Medulla oblongata (tissue), 1 donor: ENCODE data around the gene ADAMTS12.

ENCODE experiments used
- DNase-seq: peaks from one replicate; pipeline ENCODE4 v3.0.0-alpha.2; 2015; ENCODE audit errors: extremely low spot score

ADAMTS12 gene

DNA sequence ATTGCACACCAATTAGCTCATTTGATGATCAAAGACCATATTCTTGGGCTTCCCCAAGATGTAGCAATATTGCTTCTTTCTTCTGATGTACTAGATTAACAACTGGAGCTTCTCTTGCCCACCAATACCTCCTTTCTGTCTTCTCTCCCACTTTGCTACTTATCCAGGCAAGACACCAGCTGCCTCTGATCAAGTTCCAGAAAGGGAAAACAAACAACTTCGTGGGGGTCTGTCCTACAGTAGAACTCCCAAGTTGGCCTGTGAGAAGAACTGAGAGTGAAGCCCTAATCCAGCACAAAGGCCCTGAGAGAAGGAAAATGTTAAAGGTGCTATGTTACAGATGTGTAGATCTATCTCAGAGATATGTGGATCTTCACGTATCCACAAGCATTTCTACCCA lies 44.9 kb downstream of the ADAMTS12 start:
- no peak for DNase-seq

DNA sequence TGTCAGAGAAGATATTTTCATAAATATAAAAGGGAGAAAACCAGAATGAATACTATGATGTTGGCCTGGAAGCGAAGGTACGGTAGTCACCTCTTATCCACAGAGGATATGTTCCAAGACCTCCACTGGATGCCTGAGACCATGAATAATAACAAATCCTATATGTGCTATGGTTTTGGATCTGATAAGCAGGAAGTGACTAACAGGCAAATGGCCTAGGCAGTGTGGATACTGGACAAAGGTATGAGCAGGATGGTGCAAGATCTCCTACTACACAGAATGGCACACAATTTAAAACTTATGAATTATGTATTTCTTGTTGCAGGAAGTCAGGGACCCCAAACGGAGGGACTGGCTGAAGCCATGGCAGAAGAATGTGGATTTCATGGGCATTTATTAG lies 48.2 kb downstream of the ADAMTS12 start:
- DNase-seq = no peak

DNA sequence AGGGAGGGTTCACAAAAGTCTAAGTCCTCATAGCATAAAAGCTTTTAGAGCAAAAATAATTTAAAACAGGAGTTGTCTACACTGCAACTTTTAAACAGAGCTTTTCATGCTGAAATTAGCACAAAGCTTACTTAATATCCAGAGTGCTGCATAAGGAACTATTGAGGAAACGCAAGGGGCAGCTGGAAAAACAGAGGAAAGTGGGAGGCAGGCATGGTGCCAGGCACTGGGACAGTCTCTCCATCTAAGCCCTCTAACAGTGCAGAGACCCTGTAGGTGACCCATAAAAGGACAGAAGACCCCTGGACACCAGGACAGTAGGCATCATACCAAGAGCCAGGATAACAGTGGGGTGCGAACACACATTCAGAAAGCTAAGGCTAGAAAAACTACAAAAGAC lies 49.3 kb downstream of the ADAMTS12 start:
- DNase-seq = no peak

DNA sequence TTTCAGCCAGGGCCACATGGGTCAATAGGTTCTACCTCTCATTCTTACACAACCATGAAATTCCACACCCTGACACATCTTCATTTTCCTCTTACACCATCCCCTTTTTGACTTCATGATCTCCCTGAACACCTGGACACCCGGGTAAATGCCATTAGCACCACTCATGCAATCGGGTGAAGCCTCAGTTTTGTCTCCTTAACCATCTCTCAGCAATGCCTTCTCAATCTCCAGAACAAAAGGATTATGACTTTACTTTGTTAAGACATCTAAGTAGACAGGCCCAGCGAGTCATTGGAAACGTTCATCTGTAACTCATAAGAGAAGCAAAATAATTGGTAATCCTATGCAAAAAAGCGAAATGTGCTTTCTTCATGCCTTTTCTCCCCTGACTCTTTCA lies 49.9 kb downstream of the ADAMTS12 start:
- no peak for DNase-seq

DNA sequence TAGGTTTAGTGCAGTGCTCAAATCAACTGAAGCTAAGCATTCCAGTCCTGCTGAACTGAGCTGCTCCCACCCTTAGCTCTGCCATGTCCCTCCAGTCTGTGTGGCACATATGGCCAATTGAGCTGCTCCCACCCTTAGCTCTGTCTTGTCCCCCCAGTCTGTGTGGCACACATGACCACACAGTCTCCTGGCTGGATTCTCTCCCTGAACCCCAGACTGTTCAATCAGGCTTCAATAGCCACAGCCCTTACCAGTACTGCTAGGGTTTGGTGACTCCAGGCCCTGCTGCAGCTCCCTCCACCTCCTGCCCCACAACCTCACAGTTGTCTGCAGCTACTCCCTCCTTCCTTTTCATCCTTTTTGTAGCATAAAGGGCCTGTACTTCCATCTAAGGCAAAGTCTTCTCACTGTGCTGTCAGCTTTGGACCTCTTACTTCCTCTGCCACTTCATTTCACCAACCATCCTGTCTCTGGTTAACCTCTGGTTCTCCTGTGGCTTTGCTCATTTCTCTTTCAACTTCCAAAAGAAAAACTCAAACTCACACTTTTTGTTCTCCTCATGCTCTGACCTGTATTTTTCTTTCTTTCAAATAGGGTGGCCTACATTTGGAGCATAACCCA lies 50.8 kb downstream of the ADAMTS12 start:
- no peak for DNase-seq

DNA sequence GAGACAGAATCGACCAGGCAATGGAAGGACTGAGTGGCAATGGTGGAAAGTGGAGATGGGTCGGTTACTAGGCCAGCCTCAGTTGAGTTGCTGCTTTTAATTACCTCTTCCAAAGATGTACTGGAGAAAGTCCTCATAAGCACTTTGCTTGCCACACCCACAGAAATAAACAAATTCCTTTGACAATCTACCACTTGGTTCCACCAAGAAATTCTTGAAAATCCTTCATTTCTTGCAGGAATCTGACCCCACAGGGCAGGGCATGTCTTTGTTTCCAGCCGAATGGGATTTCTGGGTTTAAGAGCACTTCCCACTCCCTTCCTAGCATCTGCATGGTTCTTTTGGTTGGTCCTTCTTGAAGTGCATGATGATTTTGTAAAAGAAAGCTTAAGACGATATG lies 54.5 kb downstream of the ADAMTS12 start:
- DNase-seq = no peak

DNA sequence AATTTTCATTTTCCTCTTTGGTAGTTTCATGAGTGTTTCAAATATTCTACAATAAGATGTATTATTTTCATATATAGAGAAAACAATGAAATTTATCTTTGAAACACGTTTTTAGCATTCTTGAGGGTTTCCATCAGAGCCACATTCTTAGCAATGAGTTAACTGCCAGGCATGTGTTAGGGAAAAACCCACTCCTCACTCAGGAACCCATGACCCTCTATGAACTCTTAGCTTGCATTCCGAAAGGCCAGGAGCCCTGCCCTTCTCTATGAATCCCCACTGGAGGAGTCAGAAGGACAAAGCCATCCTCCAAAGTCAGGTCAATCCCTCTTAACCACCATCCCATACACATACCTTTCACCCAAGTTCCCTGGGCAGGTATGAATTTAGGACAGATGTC lies 57.5 kb downstream of the ADAMTS12 start:
- DNase-seq = no peak

DNA sequence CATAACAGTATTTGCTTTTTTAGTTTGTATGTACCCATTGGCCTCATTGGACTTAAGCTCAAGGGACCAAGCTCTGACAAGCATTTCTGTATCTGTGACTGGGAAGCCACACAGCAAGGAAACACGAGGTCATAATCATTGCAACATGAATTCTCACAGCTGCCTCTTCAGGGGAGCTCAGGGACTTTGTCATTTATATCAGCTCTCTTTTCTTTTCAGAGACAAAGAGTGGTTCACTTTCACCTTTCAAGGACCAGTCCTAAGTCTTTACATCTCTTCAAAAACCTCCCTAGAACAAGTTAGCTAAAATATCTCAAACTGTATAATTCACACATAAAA lies 58.6 kb downstream of the ADAMTS12 start:
- DNase-seq = no peak

DNA sequence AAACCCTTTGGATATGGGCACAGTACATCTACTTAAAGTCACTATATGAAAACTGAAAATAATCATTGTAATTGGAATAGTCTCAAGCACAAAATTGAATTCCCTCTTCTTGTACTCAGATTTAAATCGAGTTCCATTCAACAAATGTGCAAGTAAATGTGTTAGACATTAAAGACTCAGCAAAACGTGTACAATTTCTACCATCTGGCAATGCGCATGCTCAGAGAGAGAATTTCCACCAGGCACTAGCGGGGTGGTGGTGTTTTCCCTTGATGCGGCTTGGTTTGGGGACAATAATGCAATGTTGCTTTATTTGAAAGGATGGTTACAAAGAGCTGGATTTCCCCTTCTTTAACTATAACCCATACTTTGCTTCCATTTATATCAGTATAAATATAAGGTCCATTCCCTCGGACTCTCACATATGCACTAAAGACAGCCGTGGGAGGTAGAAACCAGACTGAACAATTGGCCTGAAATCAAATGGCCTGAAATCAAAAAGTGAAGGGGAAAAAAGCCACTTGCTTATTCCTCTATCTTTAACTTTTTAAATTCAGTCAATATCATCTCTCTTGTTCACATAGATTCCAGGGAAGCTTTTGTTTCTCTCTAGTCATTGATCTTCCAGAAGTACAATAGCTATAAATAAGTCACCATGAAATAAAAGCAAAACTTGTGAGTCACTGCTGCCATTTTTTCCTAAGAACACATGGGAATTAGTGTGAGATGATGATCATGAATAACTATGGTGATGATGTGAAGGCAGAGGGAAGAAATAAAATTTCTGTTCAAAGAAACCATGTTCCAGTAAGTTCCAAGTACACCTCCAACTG lies 59.2 kb downstream of the ADAMTS12 start:
- DNase-seq = no peak

DNA sequence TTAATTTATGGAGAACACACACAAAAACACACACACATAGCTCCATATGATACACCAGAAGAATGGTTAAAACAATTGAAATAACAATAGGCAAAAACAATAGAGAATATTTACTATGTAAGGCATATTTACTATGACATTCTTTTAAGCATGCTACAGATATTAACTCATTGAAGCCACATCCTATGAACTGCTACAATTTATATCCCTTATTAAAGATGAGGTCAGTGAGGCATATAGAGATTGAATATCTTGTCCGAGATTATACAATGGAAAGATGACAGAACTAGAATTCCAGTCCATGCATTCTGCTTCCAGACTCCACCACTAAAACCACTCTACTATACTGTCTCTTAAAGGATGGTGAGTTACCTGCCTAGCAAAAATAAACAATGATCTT lies 60.7 kb downstream of the ADAMTS12 start:
- DNase-seq = no peak

DNA sequence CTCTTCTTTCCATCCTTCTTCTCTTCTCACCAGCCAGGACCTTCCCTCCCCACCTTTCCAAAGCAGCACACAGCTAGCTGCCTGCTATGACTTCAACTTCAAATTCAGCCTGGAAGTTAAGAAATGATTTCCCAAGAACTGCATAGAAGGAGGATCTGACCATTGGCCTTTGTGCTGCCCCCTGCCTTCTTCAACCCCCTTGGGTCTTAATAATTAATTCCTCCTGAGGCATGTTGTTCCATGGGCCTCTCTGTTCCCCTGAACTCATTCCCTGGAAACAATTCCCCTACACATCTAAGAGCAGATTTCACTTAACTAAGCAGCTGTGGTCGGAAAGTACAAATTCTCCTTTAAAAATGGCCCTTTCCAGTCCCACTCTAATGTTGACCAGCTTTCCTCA lies 62.4 kb downstream of the ADAMTS12 start:
- no peak for DNase-seq

DNA sequence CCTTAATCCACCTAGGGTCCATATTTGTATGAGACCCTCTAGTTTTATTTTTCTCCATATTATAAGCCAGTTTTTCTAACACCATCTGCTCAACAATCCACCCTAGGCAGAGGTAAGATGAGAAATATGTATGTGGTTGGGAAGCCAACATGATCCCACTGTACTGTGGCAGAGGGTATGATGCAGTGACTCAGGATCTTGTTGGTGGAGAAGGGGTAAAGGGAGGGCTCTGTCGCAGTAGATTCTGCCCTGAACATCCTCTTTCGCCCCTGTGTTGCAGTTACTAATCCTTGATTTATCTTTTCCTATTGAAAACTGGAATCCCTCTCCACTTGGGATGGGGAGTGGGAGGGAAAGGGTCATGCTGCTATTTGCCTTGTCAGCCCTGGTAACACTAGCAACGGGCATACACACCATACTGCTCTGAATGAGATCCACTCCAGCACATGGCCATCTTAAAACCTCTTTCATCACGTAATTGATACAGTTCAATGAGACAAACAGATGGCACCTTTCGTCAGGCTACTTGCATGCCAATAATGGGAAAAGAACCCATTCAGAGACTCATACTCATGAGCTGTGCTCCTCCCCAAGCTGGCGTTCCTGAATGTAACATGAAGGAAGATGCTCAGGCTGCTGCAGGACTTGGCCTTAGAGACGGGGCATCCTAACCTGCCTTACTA lies 63.0 kb downstream of the ADAMTS12 start:
- DNase-seq = no peak

DNA sequence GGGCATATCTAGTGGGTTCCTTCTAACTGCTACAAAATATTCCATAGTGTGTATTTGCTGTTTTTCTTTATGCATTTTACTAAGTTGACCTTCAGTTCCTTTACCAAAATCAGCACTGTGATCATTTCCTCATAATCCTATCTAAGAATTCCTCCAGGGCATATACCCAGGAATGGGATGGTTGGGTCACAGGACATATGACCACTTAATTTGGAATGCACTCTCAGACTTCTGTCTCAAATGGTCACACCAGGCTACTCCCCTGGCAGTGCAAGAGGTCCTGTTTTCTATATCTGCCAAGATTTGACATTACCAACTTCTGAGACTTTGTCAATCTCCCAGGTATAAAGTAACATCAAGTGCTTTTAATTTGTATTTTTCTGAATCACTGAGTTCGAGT lies 63.9 kb downstream of the ADAMTS12 start:
- no peak for DNase-seq

DNA sequence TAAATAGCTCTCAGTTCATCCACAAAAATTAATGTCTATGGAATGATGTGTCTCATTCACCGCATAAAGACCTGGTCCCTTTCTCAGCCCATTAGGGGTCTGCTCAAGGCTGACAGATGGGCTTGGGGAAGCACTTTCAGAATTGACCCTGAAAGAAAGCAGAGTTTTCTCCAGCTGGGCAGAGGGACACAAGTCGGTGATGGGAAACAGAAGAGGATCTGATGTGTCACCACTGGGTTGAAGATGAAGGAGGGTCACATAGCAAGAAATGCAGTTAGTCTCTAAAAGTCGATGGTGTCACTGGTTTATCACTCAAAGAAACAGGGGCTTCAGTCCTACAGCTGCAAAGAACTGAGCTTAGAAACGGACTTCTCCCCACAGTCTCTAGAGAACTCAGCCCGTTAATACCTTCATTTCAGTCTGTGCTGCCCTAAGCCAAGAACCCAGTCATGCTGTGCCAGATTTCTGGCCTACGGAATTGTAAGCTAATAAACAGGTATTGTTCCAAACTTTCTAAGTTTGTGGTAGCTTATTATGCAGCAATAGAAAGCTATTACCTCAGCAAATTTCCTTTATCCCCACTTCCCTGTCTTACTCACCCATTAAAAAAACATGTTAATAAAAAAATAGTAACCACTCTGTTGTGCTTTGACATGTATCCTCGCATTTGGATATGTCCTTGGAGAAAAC lies 64.6 kb downstream of the ADAMTS12 start:
- DNase-seq = no peak

DNA sequence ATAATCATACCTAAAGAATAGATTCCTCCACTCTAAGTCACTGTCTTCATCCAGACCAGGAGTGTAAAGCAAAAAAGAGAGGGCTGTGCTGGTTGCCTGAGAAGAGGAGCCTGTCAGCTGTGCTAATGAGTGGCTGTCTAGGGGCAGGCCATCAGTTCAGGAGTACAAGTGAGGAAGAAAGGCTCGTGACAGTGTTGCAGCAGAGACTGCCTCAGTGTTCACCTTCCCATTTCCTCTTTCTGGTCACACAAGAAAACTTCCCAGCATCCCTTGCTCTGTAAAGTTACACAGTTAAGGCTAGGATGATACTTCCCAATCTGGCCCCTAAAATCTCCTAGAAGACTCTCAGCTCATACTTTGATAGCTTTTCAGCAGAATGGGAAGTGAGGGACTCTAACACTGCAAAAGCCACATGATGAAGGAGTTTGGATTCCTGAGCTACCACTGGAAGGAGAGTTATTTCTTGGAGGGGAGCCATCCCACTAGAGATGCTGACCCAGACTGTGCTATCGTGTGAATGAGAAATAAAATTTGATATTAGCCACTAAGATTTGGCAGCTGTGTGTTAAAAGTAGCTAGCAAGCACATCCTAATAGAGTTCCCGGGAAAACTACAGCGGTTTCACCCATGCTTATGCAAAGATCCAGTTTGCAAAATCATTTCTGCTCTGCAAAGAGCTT lies 67.1 kb downstream of the ADAMTS12 start:
- peak; percentile 89 for DNase-seq

DNA sequence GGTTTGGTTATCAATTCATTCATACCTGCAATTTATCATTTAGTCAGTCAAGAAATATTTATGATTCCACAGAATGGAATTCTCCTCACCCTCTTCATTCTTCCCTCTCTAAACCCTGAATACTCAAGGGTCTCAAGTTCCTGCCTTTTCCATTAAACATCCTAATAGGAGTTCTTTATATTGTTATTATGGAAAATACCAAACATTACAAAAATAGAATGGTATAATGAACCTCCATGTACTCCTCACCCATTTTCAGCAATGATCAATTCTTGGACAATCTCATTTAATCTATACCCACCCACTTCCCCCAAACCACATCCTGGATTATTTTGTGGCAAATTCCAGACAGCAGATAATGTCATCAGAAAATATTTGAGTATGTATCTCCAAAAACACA lies 74.5 kb downstream of the ADAMTS12 start:
- no peak for DNase-seq

DNA sequence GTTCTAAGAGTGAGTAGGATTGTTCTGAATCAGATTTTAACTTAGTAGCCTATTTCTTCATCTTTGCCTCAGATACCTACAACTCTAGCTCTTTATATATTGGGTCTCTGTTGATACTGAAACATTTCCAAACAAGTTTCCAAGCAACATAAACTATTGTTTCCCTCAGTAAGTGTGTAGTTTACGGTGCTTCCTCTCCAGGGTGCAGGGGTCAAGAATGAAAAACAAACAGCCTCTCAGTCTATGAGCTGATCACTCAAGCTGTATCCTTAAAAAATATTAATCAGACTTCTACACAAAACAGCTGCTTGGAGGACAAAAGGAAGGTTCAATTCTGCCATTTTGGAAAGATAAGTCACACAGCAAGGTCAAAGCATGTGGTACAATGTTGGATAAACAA lies 75.0 kb downstream of the ADAMTS12 start:
- DNase-seq = no peak

DNA sequence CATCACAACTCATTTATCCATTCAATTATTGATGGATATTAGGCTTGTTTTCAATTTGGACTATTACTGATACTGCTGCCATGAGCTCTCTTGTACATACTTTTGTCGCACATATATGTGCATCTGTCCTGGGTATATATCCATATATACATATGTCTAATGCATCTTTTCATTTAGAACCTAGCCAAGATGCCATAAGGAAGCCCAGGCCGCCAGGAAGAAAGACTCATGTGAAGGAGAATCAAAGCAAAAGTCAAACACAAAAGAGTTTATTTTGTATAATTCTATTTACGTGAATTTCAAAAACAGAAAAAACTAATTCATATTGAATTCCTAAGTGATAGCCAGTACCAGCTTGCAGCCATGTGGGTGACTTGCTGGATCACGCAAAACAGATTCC lies 79.0 kb downstream of the ADAMTS12 start:
- DNase-seq = no peak

DNA sequence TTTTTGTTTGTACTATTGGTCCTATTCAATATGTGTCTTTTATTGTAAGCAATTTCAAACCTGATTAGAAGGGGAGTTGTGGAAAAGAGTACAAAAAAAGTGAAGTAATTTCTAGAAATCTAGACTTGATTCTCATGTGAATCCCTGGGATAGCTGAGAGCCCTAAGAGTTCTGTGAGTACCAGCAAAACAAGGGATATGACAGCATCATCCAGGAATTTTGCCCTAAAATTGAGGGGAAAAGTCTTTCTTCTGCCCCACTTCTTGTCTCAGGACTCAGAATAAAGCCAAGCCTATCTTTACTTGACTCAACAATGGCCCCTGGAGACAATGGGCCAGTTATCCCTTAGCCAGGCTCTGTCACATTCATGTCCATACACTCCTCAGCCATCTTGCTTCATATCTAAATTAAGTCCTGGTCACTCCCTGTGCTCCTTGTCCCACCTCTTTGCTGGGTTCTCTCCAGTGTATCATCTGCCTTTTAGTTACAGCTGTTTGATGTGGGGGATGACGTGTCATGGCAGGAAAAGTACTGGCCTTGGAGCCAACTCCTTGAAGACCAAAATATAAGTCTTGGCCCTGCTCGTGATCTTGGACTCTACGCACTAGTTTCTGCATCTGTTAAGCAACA lies 81.2 kb downstream of the ADAMTS12 start:
- no peak for DNase-seq

DNA sequence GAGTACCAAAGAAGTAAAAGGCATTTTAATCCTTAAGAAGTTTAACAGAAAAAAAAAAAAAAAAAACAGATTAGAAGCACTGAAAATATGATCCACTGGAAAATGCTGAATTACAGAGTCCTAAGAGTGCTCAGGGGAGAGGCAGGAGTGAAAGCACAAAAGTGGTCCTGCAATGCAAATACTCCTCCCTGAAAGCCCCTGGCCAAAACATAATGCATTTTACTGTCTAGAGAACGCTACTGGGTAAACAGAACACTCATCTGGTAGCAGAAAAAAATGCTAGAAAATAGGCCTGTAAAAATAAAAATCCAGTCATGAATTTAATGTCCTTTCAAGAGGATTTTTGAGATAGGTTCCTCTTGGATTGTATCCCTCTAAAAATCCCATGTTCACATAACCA lies 81.9 kb downstream of the ADAMTS12 start:
- no peak for DNase-seq

DNA sequence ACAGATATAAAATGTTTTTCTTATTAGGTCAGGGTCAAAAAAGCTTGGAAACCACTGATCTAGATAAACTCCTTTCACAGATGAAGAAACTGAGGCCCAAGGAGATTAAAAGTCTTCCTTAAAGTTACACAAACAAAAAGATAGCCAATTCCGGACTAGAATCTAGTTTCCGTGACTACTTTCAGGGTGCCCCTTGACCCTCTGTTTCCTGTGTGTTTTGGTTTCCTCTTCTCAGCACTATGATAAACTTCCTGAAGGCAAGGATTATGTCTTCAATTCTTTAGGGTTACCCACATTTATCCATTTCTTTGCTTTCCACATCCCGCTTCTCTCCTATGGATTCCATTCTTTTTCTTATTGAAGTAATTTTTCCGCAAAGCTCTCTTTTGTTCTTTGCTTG lies 83.1 kb downstream of the ADAMTS12 start:
- no peak for DNase-seq

DNA sequence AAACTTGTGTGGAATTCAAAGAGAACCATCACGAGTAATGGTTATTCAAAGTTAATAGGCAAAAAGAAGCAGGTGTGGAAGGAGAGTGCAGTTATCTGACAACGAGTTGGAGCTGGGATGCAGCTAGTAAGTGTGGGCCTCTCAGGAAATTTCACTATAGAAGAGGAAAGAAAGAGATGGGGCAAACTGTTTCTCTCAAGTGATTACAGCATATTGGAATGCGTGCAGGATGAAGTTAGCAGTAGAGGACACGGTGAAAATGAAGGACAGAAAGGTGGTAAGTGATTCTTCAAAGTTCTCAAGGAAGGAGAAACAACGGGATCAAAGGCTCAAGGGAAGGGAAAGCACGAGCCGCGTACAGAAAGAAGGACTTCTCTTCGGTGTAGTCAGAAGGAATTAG lies 84.0 kb downstream of the ADAMTS12 start:
- no peak for DNase-seq
